Smooth muscle cell (in vitro differentiated cells): ENCODE measurements around the gene SPAG9. TPM values are rescaled to one million over a fixed set of nuclear protein-coding genes. Genes with fewer than 3 reads are reported as not detected.

Experiments
- DNase-seq: peaks from one replicate; lab custom pipeline; 2025; ENCODE audit not compliant: unreplicated experiment; lab: John Stamatoyannopoulos, UW
- H2AFZ ChIP-seq: fragments of 200-600 bp; sonication (generic); 2 replicates; pipeline ENCODE4 v1.6.0; 2016; ENCODE audit warnings: antibody characterized with exemption, low read depth, mild to moderate bottlenecking
- H3F3A ChIP-seq: fragments of 200-600 bp; sonication (generic); 2 replicates; pipeline ENCODE4 v1.6.0; 2017; ENCODE audit warnings: antibody characterized with exemption, low read depth
- H3K27ac ChIP-seq: fragments of 200-600 bp; sonication (generic); 2 replicates; pipeline ENCODE4 v1.5.1; 2016; ENCODE audit warnings: low read depth, mild to moderate bottlenecking
- H3K27me3 ChIP-seq: fragments of 200-600 bp; sonication (generic); 2 replicates; pipeline ENCODE4 v1.6.1; 2016; ENCODE audit warnings: low read depth, mild to moderate bottlenecking
- H3K36me3 ChIP-seq: fragments of 200-600 bp; sonication (generic); 2 replicates; pipeline ENCODE4 v1.5.1; 2016; ENCODE audit warnings: low read depth
- H3K4me1 ChIP-seq: fragments of 200-600 bp; sonication (generic); 2 replicates; pipeline ENCODE4 v1.5.1; 2016; ENCODE audit warnings: low read depth
- H3K4me2 ChIP-seq: fragments of 200-600 bp; sonication (generic); 2 replicates; pipeline ENCODE4 v1.6.0; 2016; ENCODE audit warnings: mild to moderate bottlenecking
- H3K4me3 ChIP-seq: fragments of 200-600 bp; sonication (generic); 2 replicates; pipeline ENCODE4 v1.5.1; 2016; ENCODE audit warnings: mild to moderate bottlenecking
- H3K79me2 ChIP-seq: fragments of 200-600 bp; sonication (generic); 2 replicates; pipeline ENCODE4 v1.6.0; 2016; ENCODE audit warnings: low read depth, mild to moderate bottlenecking
- H3K9ac ChIP-seq: fragments of 200-600 bp; sonication (generic); 2 replicates; pipeline ENCODE4 v1.6.0; 2016; ENCODE audit warnings: low read depth
- H3K9me3 ChIP-seq: fragments of 200-600 bp; sonication (generic); replicated peaks from 2 replicates; pipeline ENCODE4 v1.5.1; 2016; ENCODE audit warnings: low read depth
- H4K20me1 ChIP-seq: fragments of 200-600 bp; sonication (generic); 2 replicates; pipeline ENCODE4 v1.6.0; 2016; ENCODE audit warnings: low read depth
- WGBS: methylation state at CpG from one replicate; pipeline ENCODE4 v1.1.7; 2016; ENCODE audit warnings: low lambda C conversion rate; 5-methylcytosine and 5-hydroxymethylcytosine counted together
- polyA plus RNA-seq: library from polyadenylated mRNA; unstranded; fragments of >200 nt; fragmentation: Nextera tagmentation; extraction: Ambion mirVana; gene quantifications from 2 replicates; pipeline ENCODE4 v1.2.1, GENCODE V29; 2016
- total RNA-seq: library from RNA; depleted of rRNA; stranded (reverse); fragments of >200 nt; gene quantifications from 2 replicates; pipeline ENCODE4 v1.2.3, GENCODE V29; 2014
- TF ChIP-seq, protein P1 (sequence below): fragments of 200-600 bp; sonication (generic); IDR thresholded peaks from 2 replicates; pipeline ENCODE4 v1.5.1; 2017; ENCODE audit warnings: borderline replicate concordance, mild to moderate bottlenecking, antibody characterized with exemption; ENCODE audit not compliant: insufficient read depth, poor library complexity, severe bottlenecking

SPAG9 gene
- total and polyA plus RNA-seq, 2 experiments from 2014 or later: 29.1 to 64.8 TPM

DNA sequence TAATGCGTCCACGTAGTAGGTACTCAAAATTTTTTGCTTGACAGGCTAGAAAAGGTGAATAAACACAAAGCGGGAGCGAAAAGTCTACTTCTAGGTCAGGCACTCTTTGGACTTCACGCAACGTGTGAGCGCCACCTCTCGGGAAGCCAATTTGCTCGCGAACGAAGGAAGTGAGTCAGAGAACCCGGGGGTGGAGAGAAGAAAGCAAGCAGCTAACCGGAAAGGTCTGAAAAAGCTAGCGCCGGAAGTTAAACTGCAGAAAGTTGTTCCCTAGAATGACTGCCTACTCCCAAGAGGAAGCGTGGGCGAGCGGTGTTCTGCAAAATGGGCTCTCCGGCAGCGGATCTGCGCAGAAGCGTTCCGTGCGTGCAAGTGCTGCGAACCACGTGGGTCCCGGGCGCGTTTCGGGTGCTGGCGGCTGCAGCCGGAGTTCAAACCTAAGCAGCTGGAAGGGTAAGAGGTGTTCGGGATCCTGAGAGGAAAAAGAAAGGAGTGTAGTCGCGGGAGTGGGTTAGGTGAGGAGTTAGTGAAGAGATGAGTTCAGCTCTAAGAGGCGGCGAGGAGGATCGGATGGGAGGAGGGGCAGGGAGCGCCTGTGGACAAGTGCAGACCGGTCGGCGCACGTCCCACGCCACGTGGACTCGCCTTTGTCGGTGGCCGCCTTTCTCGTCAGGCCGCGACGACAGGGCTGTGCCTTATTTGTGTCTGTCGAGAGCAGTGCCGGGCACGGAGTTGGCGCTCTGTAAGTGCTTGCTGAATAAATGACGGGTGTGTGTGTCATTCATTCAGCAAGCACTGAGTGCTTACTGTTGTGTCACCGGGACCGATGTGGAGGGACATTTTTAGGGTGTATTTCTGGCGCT, 32.8 kb upstream of the SPAG9 start, which contains the start of gene NME1:
NME1 (plus strand) TSS at position 350 of the 863 bp plus-strand sequence. CDS start 2,096 bp downstream, outside the sequence.
- H3K27me3 ChIP-seq: no peaks in the 10 kb centered on the region
- H3K4me2 ChIP-seq: peak within 1 kb of the TSS; percentile 97
- DNase-seq: peak; percentile 88
- no peaks in the 10 kb centered on the region for H3K9me3 ChIP-seq
- peaks cover 8% of the 10 kb centered on the region for H3F3A ChIP-seq
- H4K20me1 ChIP-seq: no peaks in the 10 kb centered on the region
- H2AFZ ChIP-seq: peak within 1 kb of the TSS; percentile 92
- no peaks in the 10 kb centered on the region for H3K36me3 ChIP-seq
- peak within 1 kb of the TSS; percentile 92 for H3K27ac ChIP-seq
- peaks cover 44% of the 10 kb centered on the region for H3K79me2 ChIP-seq
- TF ChIP-seq, protein P1, sequence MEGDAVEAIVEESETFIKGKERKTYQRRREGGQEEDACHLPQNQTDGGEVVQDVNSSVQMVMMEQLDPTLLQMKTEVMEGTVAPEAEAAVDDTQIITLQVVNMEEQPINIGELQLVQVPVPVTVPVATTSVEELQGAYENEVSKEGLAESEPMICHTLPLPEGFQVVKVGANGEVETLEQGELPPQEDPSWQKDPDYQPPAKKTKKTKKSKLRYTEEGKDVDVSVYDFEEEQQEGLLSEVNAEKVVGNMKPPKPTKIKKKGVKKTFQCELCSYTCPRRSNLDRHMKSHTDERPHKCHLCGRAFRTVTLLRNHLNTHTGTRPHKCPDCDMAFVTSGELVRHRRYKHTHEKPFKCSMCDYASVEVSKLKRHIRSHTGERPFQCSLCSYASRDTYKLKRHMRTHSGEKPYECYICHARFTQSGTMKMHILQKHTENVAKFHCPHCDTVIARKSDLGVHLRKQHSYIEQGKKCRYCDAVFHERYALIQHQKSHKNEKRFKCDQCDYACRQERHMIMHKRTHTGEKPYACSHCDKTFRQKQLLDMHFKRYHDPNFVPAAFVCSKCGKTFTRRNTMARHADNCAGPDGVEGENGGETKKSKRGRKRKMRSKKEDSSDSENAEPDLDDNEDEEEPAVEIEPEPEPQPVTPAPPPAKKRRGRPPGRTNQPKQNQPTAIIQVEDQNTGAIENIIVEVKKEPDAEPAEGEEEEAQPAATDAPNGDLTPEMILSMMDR: peak; percentile 73
- H3K9ac ChIP-seq: peak within 1 kb of the TSS; percentile 76
- under 1% methylated on average over 60 of the region's 60 CpGs for WGBS
- H3K4me1 ChIP-seq: peaks cover 14% of the 10 kb centered on the region
- H3K4me3 ChIP-seq: peak within 1 kb of the TSS; percentile 66

DNA sequence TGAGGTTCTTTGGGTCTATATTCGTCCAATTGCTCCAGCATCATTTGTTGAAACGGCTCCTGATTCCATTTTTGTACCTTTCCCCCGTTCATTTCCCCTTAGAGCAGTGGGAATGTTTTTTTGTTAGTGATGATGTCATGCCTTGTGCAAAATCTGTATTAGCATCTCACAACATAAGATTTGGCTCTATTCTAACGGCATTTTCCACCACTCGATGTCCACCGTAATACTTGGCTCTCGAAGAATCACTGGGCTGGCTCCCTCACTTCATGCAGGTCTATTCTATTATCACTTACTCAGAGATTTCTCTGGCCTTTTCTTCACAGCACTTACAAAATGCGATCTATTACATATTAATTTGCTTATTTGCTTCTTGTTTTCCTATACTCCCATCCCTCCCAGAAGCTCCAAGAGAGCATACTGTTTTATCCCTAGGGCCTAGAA, 32.1 kb upstream of the SPAG9 start:
- H3F3A ChIP-seq: peaks cover 8% of the 10 kb centered on the region
- H3K36me3 ChIP-seq: no peaks in the 10 kb centered on the region
- H3K4me1 ChIP-seq: peaks cover 14% of the 10 kb centered on the region
- H3K79me2 ChIP-seq: peaks cover 41% of the 10 kb centered on the region
- TF ChIP-seq, protein P1: no peak
- no peaks in the 10 kb centered on the region for H3K27me3 ChIP-seq
- peak overlapping the region; percentile 92 for H2AFZ ChIP-seq
- H4K20me1 ChIP-seq: no peaks in the 10 kb centered on the region
- peak overlapping the region; percentile 84 for H3K4me2 ChIP-seq
- H3K4me3 ChIP-seq: peak overlapping the region; percentile 66
- no peak for DNase-seq
- peak overlapping the region; percentile 92 for H3K27ac ChIP-seq
- WGBS: 53% methylated on average over 8 of the region's 8 CpGs
- peak overlapping the region; percentile 76 for H3K9ac ChIP-seq
- no peaks in the 10 kb centered on the region for H3K9me3 ChIP-seq

DNA sequence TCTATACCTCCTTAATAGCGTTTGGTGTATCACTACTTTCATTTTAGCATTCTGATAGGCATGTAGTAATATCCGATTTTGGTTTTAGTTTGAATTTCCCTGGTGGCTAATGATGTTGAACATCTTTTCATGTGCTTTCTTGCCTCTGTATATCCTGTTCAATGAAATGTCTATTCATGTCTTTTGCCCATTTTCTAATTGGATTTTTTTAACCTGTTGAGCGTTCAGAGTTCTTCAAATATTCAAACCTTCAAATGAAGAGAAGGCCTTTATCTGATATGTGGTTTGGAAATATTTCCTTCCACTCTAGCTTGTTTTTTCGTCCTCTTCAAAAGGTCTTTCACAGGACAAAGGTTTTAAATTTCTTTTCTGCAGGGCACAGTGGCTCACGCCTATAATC, 30.3 kb upstream of the SPAG9 start:
- H3F3A ChIP-seq: peaks cover 8% of the 10 kb centered on the region
- DNase-seq: no peak
- H3K4me3 ChIP-seq: no peak overlapping the region
- H3K27me3 ChIP-seq: no peaks in the 10 kb centered on the region
- peaks cover 23% of the 10 kb centered on the region for H3K79me2 ChIP-seq
- peaks cover 14% of the 10 kb centered on the region for H3K4me1 ChIP-seq
- no peak overlapping the region for H2AFZ ChIP-seq
- H4K20me1 ChIP-seq: no peaks in the 10 kb centered on the region
- no peaks in the 10 kb centered on the region for H3K36me3 ChIP-seq
- no peaks in the 10 kb centered on the region for H3K9me3 ChIP-seq
- no peak overlapping the region for H3K9ac ChIP-seq
- TF ChIP-seq, protein P1: no peak
- no peak overlapping the region for H3K4me2 ChIP-seq
- 90% methylated on average over 5 of the region's 5 CpGs for WGBS
- no peak overlapping the region for H3K27ac ChIP-seq
